Parathyroid adenoma (tissue), 2 donors: ENCODE measurements around the gene PDZRN3.

Experiments used
- H2AFZ ChIP-seq: fragments of 300-600 bp; sonication (generic); one replicate; pipeline ENCODE4 v1.7.0; 2017; ENCODE audit warnings: antibody characterized with exemption, mild to moderate bottlenecking
- H3K27ac ChIP-seq: fragments of 300-600 bp; sonication (generic); one replicate; pipeline ENCODE4 v1.7.0; 2017
- H3K27me3 ChIP-seq: fragments of 300-600 bp; sonication (generic); one replicate; pipeline ENCODE4 v1.7.0; 2017; ENCODE audit warnings: low read length; ENCODE audit not compliant: control insufficient read depth, insufficient read depth
- H3K36me3 ChIP-seq: fragments of 300-600 bp; sonication (generic); one replicate; pipeline ENCODE4 v1.7.0; 2017; ENCODE audit warnings: low read length; ENCODE audit not compliant: control insufficient read depth, insufficient read depth
- H3K4me1 ChIP-seq: fragments of 300-600 bp; sonication (generic); one replicate; pipeline ENCODE4 v1.7.0; 2017; ENCODE audit warnings: control low read depth
- H3K4me2 ChIP-seq: fragments of 300-600 bp; sonication (generic); one replicate; pipeline ENCODE4 v1.7.0; 2017; ENCODE audit warnings: low read length
- H3K4me3 ChIP-seq: fragments of 300-600 bp; sonication (generic); one replicate; pipeline ENCODE4 v1.7.0; 2017; ENCODE audit warnings: low read depth, low read length
- H3K79me2 ChIP-seq: fragments of 300-600 bp; sonication (generic); one replicate; pipeline ENCODE4 v1.7.0; 2017; ENCODE audit warnings: control low read depth
- H3K9ac ChIP-seq: fragments of 300-600 bp; sonication (generic); one replicate; pipeline ENCODE4 v1.7.0; 2017; ENCODE audit warnings: mild to moderate bottlenecking
- H3K9me3 ChIP-seq: fragments of 300-600 bp; sonication (generic); one replicate; pipeline ENCODE4 v1.7.0; 2017; ENCODE audit warnings: low read length; ENCODE audit not compliant: control insufficient read depth
- CTCF ChIP-seq: fragments of 300-600 bp; sonication (generic); IDR thresholded peaks from one replicate; pipeline ENCODE4 v1.7.0; 2017; ENCODE audit warnings: antibody characterized with exemption, mild to moderate bottlenecking
- donor health status: primary hyperparathyroidism.

Gene PDZRN3

GRCh38 chr3:73361591-73361990 is 263.1 kb downstream of the PDZRN3 start:
- Histone ChIP-seq H3K27me3 (no peaks in the 10 kb centered on the region), H3K4me2 (no peak overlapping the region), H3K79me2 (no peaks in the 10 kb centered on the region), H2AFZ (no peak overlapping the region), H3K36me3 (no peaks in the 10 kb centered on the region), H3K4me3 (no peak overlapping the region), H3K9ac (no peak overlapping the region), H3K9me3 (no peaks in the 10 kb centered on the region), H3K4me1 (no peaks in the 10 kb centered on the region), H3K27ac (no peak overlapping the region)
- TF ChIP-seq CTCF = no peak

GRCh38 chr3:73353649-73354217 is 271.0 kb downstream of the PDZRN3 start:
- TF ChIP-seq CTCF = no peak
- Histone ChIP-seq H3K27ac (no peak overlapping the region), H3K27me3 (no peaks in the 10 kb centered on the region), H3K4me1 (no peaks in the 10 kb centered on the region), H3K79me2 (no peaks in the 10 kb centered on the region), H3K4me3 (no peak overlapping the region), H2AFZ (no peak overlapping the region), H3K9me3 (no peaks in the 10 kb centered on the region), H3K4me2 (no peak overlapping the region), H3K9ac (no peak overlapping the region), H3K36me3 (no peaks in the 10 kb centered on the region)

GRCh38 chr3:73352841-73353645 is 271.7 kb downstream of the PDZRN3 start:
- H3K79me2 ChIP-seq = no peaks in the 10 kb centered on the region
- no peak overlapping the region for H3K9ac ChIP-seq
- TF ChIP-seq CTCF = no peak
- no peaks in the 10 kb centered on the region for H3K36me3 ChIP-seq
- H3K4me3 ChIP-seq = no peak overlapping the region
- no peak overlapping the region for H2AFZ ChIP-seq
- no peak overlapping the region for H3K27ac ChIP-seq
- H3K9me3 ChIP-seq = no peaks in the 10 kb centered on the region
- no peak overlapping the region for H3K4me2 ChIP-seq
- no peaks in the 10 kb centered on the region for H3K4me1 ChIP-seq
- no peaks in the 10 kb centered on the region for H3K27me3 ChIP-seq

GRCh38 chr3:73351423-73352071 is 273.2 kb downstream of the PDZRN3 start:
- no peak overlapping the region for H2AFZ ChIP-seq
- H3K27me3 ChIP-seq = no peaks in the 10 kb centered on the region
- no peaks in the 10 kb centered on the region for H3K36me3 ChIP-seq
- no peak overlapping the region for H3K4me3 ChIP-seq
- H3K27ac ChIP-seq = no peak overlapping the region
- H3K9ac ChIP-seq = no peak overlapping the region
- TF ChIP-seq CTCF = no peak
- no peaks in the 10 kb centered on the region for H3K9me3 ChIP-seq
- H3K79me2 ChIP-seq = no peaks in the 10 kb centered on the region
- no peaks in the 10 kb centered on the region for H3K4me1 ChIP-seq
- H3K4me2 ChIP-seq = no peak overlapping the region
